ENCODE measurements around the gene CRIP2. TPM values are rescaled to one million over a fixed set of nuclear protein-coding genes. Genes with fewer than 3 reads are reported as not detected.

The CRIP2 gene
- total RNA-seq, 1 experiment from 2014 or later, result 192 TPM

DNA sequence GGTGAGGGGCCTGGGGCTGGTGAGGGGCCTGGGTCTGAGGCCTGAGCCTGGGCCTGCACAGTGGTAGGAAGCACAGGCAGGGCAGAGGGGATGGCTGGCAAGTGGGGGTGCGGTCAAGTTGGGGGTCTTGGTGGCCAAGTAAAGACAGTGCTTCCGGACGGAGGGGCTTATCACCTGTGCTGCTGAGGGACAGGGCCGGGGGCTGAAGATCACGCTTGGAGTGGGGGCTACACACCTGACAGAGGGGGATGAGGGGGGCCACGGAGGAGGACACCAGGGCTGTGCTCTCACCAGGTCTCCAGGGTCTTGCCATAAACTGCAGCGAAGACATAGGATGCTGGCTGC, 28.6 kb downstream of the CRIP2 start:
- POLR2A ChIA-PET (ENCODE audit: low non-redundant PET), result no interaction called here
- Histone ChIP-seq H3K27ac (ENCODE audit: low read depth, low read length, poor library complexity, severe bottlenecking) (no peak overlapping the region), H3K9me3 (ENCODE audit: low read depth, low read length, poor library complexity, severe bottlenecking) (no peaks in the 10 kb centered on the region), H3K36me3 (ENCODE audit: insufficient read depth, low read length, poor library complexity, severe bottlenecking) (no peaks in the 10 kb centered on the region), H3K4me1 (ENCODE audit: insufficient read depth, low read length, poor library complexity, severe bottlenecking) (no peaks in the 10 kb centered on the region), H3K4me3 (ENCODE audit: low read depth, low read length, poor library complexity, severe bottlenecking) (no peak overlapping the region), H3K27me3 (replicated peaks; ENCODE audit: insufficient read depth, low read depth, low read length, poor library complexity) (peaks cover 11% of the 10 kb centered on the region)
- no peak for DNase-seq (ENCODE audit: low spot score)
- no TSS peak for BruUV-seq (replicated peaks)
- CTCF ChIA-PET, result no interaction called here
- TF ChIP-seq, protein P1, sequence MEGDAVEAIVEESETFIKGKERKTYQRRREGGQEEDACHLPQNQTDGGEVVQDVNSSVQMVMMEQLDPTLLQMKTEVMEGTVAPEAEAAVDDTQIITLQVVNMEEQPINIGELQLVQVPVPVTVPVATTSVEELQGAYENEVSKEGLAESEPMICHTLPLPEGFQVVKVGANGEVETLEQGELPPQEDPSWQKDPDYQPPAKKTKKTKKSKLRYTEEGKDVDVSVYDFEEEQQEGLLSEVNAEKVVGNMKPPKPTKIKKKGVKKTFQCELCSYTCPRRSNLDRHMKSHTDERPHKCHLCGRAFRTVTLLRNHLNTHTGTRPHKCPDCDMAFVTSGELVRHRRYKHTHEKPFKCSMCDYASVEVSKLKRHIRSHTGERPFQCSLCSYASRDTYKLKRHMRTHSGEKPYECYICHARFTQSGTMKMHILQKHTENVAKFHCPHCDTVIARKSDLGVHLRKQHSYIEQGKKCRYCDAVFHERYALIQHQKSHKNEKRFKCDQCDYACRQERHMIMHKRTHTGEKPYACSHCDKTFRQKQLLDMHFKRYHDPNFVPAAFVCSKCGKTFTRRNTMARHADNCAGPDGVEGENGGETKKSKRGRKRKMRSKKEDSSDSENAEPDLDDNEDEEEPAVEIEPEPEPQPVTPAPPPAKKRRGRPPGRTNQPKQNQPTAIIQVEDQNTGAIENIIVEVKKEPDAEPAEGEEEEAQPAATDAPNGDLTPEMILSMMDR (conservative IDR thresholded peaks at IDR 0.05; ENCODE audit: low read depth, low read length), result no peak
- TF ChIP-seq EZH2 (IDR thresholded peaks at IDR 0.05; ENCODE audit: borderline replicate concordance, low read depth, low read length, poor library complexity, severe bottlenecking), result no peak
- intact Hi-C loops (cut with micrococcal nuclease; ENCODE audit: unreplicated experiment), result no loop called here

DNA sequence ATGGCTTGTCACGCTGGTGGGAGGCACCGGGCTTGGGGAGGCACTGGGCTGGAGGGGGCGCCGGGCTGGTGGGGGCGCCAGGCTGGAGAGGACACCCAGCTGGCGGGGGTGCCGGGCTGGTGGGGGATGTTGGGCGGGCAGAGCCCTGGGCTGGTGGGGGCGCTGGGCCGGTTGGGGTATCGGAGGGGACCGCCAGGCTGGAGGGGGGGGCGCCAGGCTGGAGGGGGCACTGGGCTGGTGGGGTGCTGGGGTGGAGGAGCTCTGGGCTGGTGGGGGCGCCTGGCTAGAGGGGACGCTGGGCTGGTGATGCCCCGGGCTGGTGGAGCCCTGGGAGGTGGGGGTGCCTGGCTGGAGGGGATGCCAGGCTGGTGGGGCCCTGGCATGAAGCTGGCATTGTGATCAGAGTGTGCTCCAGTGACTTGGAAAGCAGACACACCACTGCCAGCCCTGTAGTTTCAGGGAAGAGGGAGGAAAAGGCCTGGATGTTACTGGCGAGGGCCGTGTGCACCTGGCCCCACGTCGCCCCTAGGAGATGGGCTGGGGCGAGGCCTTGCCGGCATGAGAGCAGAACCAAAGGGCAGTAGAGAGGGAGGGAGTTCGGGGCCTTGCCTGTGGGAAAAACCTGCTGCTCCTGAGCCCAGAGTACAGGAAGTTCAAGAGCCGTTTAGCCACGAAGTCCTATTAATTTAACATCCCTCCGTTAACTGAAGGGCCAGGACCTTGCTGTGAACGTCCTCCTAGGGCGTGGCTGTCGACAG, 29.5 kb downstream of the CRIP2 start:
- CTCF ChIA-PET, result no interaction called here
- Histone ChIP-seq H3K4me1 (ENCODE audit: insufficient read depth, low read length, poor library complexity, severe bottlenecking) (no peaks in the 10 kb centered on the region), H3K4me3 (ENCODE audit: low read depth, low read length, poor library complexity, severe bottlenecking) (no peak overlapping the region), H3K27ac (ENCODE audit: low read depth, low read length, poor library complexity, severe bottlenecking) (no peak overlapping the region), H3K36me3 (ENCODE audit: insufficient read depth, low read length, poor library complexity, severe bottlenecking) (no peaks in the 10 kb centered on the region), H3K9me3 (ENCODE audit: low read depth, low read length, poor library complexity, severe bottlenecking) (no peaks in the 10 kb centered on the region), H3K27me3 (replicated peaks; ENCODE audit: insufficient read depth, low read depth, low read length, poor library complexity) (peaks cover 19% of the 10 kb centered on the region)
- no TSS peak for BruUV-seq (replicated peaks)
- TF ChIP-seq, protein P1 (conservative IDR thresholded peaks at IDR 0.05; ENCODE audit: low read depth, low read length), result no peak
- no peak for TF ChIP-seq EZH2 (IDR thresholded peaks at IDR 0.05; ENCODE audit: borderline replicate concordance, low read depth, low read length, poor library complexity, severe bottlenecking)
- POLR2A ChIA-PET (ENCODE audit: low non-redundant PET), result no interaction called here
- intact Hi-C loops (cut with micrococcal nuclease; ENCODE audit: unreplicated experiment), result no loop called here
- no peak for DNase-seq (ENCODE audit: low spot score)

DNA sequence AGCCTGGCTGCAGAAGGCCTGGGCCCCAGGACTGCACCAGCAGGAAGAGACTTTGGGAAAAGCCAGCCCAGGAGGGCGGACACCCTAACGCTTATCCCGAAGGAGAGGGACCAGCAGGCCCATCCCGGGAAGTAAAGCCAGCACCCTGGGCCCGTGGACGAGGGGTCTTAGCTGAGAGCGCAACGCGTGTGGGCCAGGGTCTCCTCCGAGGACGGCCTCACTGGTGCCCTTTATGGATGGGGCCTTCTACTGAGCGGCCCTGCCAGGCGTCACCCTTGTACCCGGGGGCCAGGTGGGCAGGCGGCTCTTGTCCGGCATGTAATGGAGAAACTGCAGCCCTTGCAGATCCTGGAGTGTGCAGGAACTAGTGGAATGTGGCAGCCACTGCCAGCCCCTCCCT, 30.5 kb downstream of the CRIP2 start:
- CTCF ChIA-PET, result no interaction called here
- H3K4me1 ChIP-seq (ENCODE audit: insufficient read depth, low read length, poor library complexity, severe bottlenecking), result no peaks in the 10 kb centered on the region
- H3K36me3 ChIP-seq (ENCODE audit: insufficient read depth, low read length, poor library complexity, severe bottlenecking), result no peaks in the 10 kb centered on the region
- H3K4me3 ChIP-seq (ENCODE audit: low read depth, low read length, poor library complexity, severe bottlenecking), result no peak overlapping the region
- TF ChIP-seq EZH2 (IDR thresholded peaks at IDR 0.05; ENCODE audit: borderline replicate concordance, low read depth, low read length, poor library complexity, severe bottlenecking), result no peak
- peaks cover 19% of the 10 kb centered on the region for H3K27me3 ChIP-seq (replicated peaks; ENCODE audit: insufficient read depth, low read depth, low read length, poor library complexity)
- DNase-seq (ENCODE audit: low spot score), result no peak
- no peak overlapping the region for H3K27ac ChIP-seq (ENCODE audit: low read depth, low read length, poor library complexity, severe bottlenecking)
- no TSS peak for BruUV-seq (replicated peaks)
- POLR2A ChIA-PET (ENCODE audit: low non-redundant PET), result no interaction called here
- no peaks in the 10 kb centered on the region for H3K9me3 ChIP-seq (ENCODE audit: low read depth, low read length, poor library complexity, severe bottlenecking)
- intact Hi-C loops (cut with micrococcal nuclease; ENCODE audit: unreplicated experiment), result no loop called here

DNA sequence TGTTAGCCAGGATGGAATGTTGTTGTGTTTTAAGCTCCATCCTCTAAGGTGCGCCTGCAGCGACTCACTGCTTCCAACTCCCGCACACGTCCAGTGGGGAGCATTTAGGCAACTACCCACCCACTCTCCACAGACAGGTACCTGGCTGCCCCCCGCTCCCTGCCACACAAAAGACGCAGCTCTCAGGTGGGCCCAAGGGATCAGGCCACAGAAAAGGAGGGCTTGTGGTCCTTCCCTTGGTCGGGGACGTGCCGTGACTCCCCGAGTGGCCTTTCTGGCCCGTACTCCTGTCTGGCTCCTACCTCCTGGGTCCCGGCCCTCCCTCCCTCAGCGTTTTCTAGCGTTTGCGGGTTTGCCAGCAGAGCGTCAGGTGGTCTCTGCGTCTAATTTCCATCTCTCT, 32.6 kb downstream of the CRIP2 start:
- BruUV-seq (replicated peaks), result no TSS peak
- CTCF ChIA-PET, result interaction anchor here (0.7 kb wide), 1 partner anchor 140 kb away, joined by 8 read pairs; no protein-coding TSS in a partner anchor

More for the DNA sequence above, 32.6 kb downstream of the CRIP2 start:
- no peaks in the 10 kb centered on the region for H3K36me3 ChIP-seq (ENCODE audit: insufficient read depth, low read length, poor library complexity, severe bottlenecking)
- H3K27me3 ChIP-seq (replicated peaks; ENCODE audit: insufficient read depth, low read depth, low read length, poor library complexity), result peaks cover 28% of the 10 kb centered on the region
- H3K4me1 ChIP-seq (ENCODE audit: insufficient read depth, low read length, poor library complexity, severe bottlenecking), result no peaks in the 10 kb centered on the region
- POLR2A ChIA-PET (ENCODE audit: low non-redundant PET), result no interaction called here
- H3K27ac ChIP-seq (ENCODE audit: low read depth, low read length, poor library complexity, severe bottlenecking), result no peak overlapping the region
- TF ChIP-seq EZH2 (IDR thresholded peaks at IDR 0.05; ENCODE audit: borderline replicate concordance, low read depth, low read length, poor library complexity, severe bottlenecking), result no peak
- TF ChIP-seq, protein P1 (conservative IDR thresholded peaks at IDR 0.05; ENCODE audit: low read depth, low read length), result no peak
- no peak for DNase-seq (ENCODE audit: low spot score)
- intact Hi-C loops (cut with micrococcal nuclease; ENCODE audit: unreplicated experiment), result no loop called here
- no peaks in the 10 kb centered on the region for H3K9me3 ChIP-seq (ENCODE audit: low read depth, low read length, poor library complexity, severe bottlenecking)
- no peak overlapping the region for H3K4me3 ChIP-seq (ENCODE audit: low read depth, low read length, poor library complexity, severe bottlenecking)

Data from A673 (cell line).